Fibroblast of lung (primary cell): ENCODE results near the gene ACOT4. TPM values are rescaled to one million over a fixed set of nuclear protein-coding genes. Genes with fewer than 3 reads are reported as not detected.

Source experiments
- DNase-seq, 2 donors: peaks; one replicate each; pipeline versions ENCODE4 v3.0.0 to v3.0.0-alpha.2; 2010; ENCODE audit warnings: low read depth in 2 of 2
- H2AFZ ChIP-seq: 2 replicates; pipeline ENCODE4 v1.5.1; 2012; ENCODE audit warnings: low read length, control low read depth, inconsistent platforms
- H3K27ac ChIP-seq: 2 replicates; pipeline ENCODE4 v1.5.1; 2011; ENCODE audit warnings: low read length, control low read depth; ENCODE audit not compliant: insufficient read depth
- H3K27me3 ChIP-seq: 2 replicates; pipeline ENCODE4 v1.5.1; 2011; ENCODE audit warnings: mild to moderate bottlenecking, low read length; ENCODE audit not compliant: control insufficient read depth, insufficient read depth
- H3K36me3 ChIP-seq: 2 replicates; pipeline ENCODE4 v1.5.1; 2011; ENCODE audit warnings: low read length; ENCODE audit not compliant: control insufficient read depth, insufficient read depth
- H3K4me1 ChIP-seq: 2 replicates; pipeline ENCODE4 v1.5.1; 2011; ENCODE audit warnings: low read length; ENCODE audit not compliant: control insufficient read depth, insufficient read depth; ENCODE audit errors: extremely low read depth
- H3K4me2 ChIP-seq: 2 replicates; pipeline ENCODE4 v1.5.1; 2011; ENCODE audit warnings: low read length, control low read depth; ENCODE audit not compliant: insufficient read depth; ENCODE audit errors: extremely low read depth
- H3K4me3 ChIP-seq, 4 experiments: fragments of 200-600 bp in 1 of 4; sonication (generic) in 1 of 4; replicated peaks in 1 of 4; 2 replicates each; pipeline ENCODE4 v1.5.1; 2011 to 2016; ENCODE audit warnings: low read length in 4 of 4, low read depth in 3 of 4, mild to moderate bottlenecking in 3 of 4, control low read depth in 2 of 4, inconsistent platforms in 1 of 4, mixed read lengths in 1 of 4; ENCODE audit not compliant: insufficient read depth in 1 of 4; ENCODE audit errors: control extremely low read depth in 1 of 4
- H3K79me2 ChIP-seq: 2 replicates; pipeline ENCODE4 v1.5.1; 2012; ENCODE audit warnings: mild to moderate bottlenecking, low read length, inconsistent platforms; ENCODE audit not compliant: control insufficient read depth, insufficient read depth
- H3K9ac ChIP-seq: 2 replicates; pipeline ENCODE4 v1.5.1; 2011; ENCODE audit warnings: mild to moderate bottlenecking, low read length, control low read depth; ENCODE audit not compliant: insufficient read depth
- H3K9me3 ChIP-seq: 2 replicates; pipeline ENCODE4 v1.5.1; 2012; ENCODE audit warnings: low read depth, low read length; ENCODE audit not compliant: control insufficient read depth, insufficient read depth
- H4K20me1 ChIP-seq: 2 replicates; pipeline ENCODE4 v1.5.1; 2011; ENCODE audit warnings: low read length; ENCODE audit not compliant: control insufficient read depth, insufficient read depth; ENCODE audit errors: extremely low read depth
- EZH2 ChIP-seq: IDR thresholded peaks from 2 replicates; pipeline ENCODE4 v1.5.1; 2012; ENCODE audit warnings: low read length, control low read depth, mild to moderate bottlenecking; ENCODE audit errors: missing control alignments
- polyA plus RNA-seq, 2 donors: library from polyadenylated mRNA; depleted of rRNA in 1 of 2; stranded (reverse) in 1 of 2; unstranded in 1 of 2; fragments of >200 nt; gene quantifications; 2 replicates each; pipeline ENCODE4 v1.2.1, GENCODE V29; 2011 to 2012; ENCODE audit warnings: missing spikeins in 1 of 2
- total RNA-seq: library from RNA; depleted of rRNA; stranded (reverse); fragments of >200 nt; gene quantifications from 2 replicates; pipeline ENCODE4 v1.2.1, GENCODE V29; 2014
- TF ChIP-seq, protein P1 (sequence below), 2 donors: IDR thresholded peaks in 1 of 2; conservative IDR thresholded peaks in 1 of 2; 1 replicate in 1 of 2; 2 replicates in 1 of 2; pipeline ENCODE4 v1.5.1; 2011 to 2012; ENCODE audit warnings: low read length in 2 of 2, control low read depth in 1 of 2, inconsistent platforms in 1 of 2, low read depth in 1 of 2, mild to moderate bottlenecking in 1 of 2

The ACOT4 gene
- total and polyA plus RNA-seq, 2 donors (not counting 1 experiment from before 2014, with no cell fraction given) = 0.17 to 1.7 TPM

DNA sequence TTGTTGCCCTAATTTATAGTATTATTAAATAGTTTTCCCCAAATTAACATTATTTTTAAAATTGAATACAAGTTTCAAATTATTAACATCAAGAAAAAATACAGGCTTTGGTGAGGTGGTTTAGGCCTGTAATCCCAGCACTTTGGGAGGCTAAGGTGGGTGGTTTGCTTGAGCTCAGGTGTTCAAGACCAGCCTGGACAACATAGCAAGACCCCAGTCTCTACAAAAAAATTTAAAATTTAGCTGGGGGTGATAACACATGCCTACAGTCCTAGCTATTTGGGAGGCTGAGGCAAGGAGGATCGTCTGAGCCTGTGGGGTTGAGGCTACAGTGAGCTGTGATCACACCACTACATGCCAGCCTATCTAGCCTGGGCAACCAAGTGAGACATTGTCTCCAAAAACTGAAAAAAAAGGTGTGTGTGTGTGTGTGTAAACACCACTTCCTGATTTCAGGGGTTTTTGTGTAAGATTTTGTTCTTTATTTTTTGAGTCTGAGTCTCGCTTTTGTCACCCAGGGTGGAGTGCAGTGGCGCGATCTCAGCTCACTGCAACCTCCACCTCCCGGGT, 49.2 kb downstream of the ACOT4 start:
- no peak overlapping the region for H3K27ac ChIP-seq
- no peak overlapping the region for H3K4me3 ChIP-seq

DNA sequence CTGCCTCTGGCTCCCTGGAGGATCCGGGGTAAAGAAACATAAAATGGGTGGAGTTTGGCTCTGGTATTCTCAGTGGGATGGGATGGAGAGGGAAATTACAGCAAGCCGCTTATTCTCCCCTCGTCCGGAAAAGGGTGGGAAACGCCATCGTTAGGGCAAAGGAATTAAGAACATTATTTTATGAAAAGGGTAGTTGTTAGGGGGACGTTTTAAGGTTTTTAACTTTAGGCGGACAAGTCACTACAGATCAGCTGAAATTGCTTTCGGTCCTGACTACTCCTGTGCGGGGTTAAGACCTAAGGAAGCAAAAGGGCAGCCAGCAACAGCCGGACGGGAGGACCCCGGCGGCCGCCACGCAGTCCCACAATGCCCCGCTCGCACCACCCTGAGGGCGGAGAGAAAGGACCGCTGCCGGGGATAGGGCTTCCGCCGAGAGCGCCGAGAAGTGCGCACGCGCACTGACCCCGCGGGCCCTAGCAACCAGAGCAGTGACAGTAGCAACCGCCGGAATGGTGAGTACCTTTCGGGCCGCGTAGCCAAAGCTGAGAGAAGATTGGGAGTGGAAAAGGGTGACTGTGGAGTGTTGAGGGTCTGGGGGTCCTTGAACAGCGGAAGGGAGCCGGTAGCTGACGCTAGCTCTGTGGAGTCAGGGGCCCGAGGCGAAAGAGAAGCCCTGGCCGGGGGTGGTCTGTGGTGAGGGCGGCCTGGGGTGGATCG, 53.0 kb downstream of the ACOT4 start, which contains the start of gene DNAL1:
Gene DNAL1, plus strand, starts transcription at position 456 of the 717 bp plus-strand sequence. Its CDS starts 54 bp downstream, at position 510.
- peaks cover 2% of the 10 kb centered on the region for H3K4me1 ChIP-seq
- peak within 1 kb of the TSS; percentile 91 for H3K27ac ChIP-seq
- H3K4me3 ChIP-seq = peak within 1 kb of the TSS; percentile 86 to 97 (median 93)
- H3K36me3 ChIP-seq = no peaks in the 10 kb centered on the region
- peak within 1 kb of the TSS; percentile 82 for H3K9ac ChIP-seq
- no peak for TF ChIP-seq EZH2
- TF ChIP-seq, protein P1, sequence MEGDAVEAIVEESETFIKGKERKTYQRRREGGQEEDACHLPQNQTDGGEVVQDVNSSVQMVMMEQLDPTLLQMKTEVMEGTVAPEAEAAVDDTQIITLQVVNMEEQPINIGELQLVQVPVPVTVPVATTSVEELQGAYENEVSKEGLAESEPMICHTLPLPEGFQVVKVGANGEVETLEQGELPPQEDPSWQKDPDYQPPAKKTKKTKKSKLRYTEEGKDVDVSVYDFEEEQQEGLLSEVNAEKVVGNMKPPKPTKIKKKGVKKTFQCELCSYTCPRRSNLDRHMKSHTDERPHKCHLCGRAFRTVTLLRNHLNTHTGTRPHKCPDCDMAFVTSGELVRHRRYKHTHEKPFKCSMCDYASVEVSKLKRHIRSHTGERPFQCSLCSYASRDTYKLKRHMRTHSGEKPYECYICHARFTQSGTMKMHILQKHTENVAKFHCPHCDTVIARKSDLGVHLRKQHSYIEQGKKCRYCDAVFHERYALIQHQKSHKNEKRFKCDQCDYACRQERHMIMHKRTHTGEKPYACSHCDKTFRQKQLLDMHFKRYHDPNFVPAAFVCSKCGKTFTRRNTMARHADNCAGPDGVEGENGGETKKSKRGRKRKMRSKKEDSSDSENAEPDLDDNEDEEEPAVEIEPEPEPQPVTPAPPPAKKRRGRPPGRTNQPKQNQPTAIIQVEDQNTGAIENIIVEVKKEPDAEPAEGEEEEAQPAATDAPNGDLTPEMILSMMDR (conservative IDR thresholded peaks at IDR 0.05 in 1 of 2, IDR thresholded peaks at IDR 0.05 in 1 of 2; ENCODE audit: low read depth in 1 of 2, low read length in 2 of 2) = no peak
- H4K20me1 ChIP-seq = no peaks in the 10 kb centered on the region
- DNase-seq = peak; percentile 84 to 88
- H3K79me2 ChIP-seq = peaks cover 4% of the 10 kb centered on the region
- H2AFZ ChIP-seq = peak within 1 kb of the TSS; percentile 96
- no peaks in the 10 kb centered on the region for H3K9me3 ChIP-seq
- no peaks in the 10 kb centered on the region for H3K27me3 ChIP-seq
- H3K4me2 ChIP-seq = peak within 1 kb of the TSS; percentile 91

More for the DNA sequence above, 49.2 kb downstream of the ACOT4 start:
- DNase-seq = no peak
- TF ChIP-seq EZH2 = no peak
- TF ChIP-seq, protein P1 (conservative IDR thresholded peaks at IDR 0.05 in 1 of 2, IDR thresholded peaks at IDR 0.05 in 1 of 2; ENCODE audit: low read depth in 1 of 2, low read length in 2 of 2) = no peak
- Histone ChIP-seq H4K20me1 (no peaks in the 10 kb centered on the region), H3K4me1 (peaks cover 4% of the 10 kb centered on the region), H3K4me2 (no peak overlapping the region), H3K36me3 (no peaks in the 10 kb centered on the region), H3K79me2 (peaks cover 4% of the 10 kb centered on the region), H3K9me3 (no peaks in the 10 kb centered on the region), H3K27me3 (no peaks in the 10 kb centered on the region), H3K9ac (no peak overlapping the region), H2AFZ (no peak overlapping the region)

DNA sequence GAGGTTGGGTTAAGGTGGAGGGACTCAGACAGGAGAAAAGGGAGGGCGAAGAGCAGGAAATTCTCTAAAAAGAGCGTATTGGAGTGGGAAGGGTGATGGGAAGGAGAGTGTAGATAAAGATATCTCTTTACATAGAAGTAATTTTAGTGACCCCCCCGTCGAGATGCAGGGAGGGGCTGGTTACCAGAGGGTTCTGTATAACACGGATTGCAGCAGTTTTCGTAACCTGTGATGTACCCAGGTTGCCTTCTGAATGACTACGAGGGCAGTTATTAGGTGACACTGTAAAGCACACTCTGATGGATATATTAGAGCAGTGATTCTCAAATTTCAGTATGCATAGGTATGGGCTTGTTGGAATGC, 53.6 kb downstream of the ACOT4 start:
- H3K27ac ChIP-seq = peak overlapping the region; percentile 91

More for the DNA sequence above, 53.6 kb downstream of the ACOT4 start:
- no peak for DNase-seq
- Histone ChIP-seq H3K27me3 (no peaks in the 10 kb centered on the region), H3K36me3 (no peaks in the 10 kb centered on the region), H2AFZ (peak overlapping the region; percentile 96), H3K79me2 (peaks cover 4% of the 10 kb centered on the region), H3K4me2 (peak overlapping the region; percentile 91), H3K4me3 (peak overlapping the region; percentile 86 to 97 (median 93)), H4K20me1 (no peaks in the 10 kb centered on the region), H3K9me3 (no peaks in the 10 kb centered on the region), H3K9ac (peak overlapping the region; percentile 82), H3K4me1 (peaks cover 2% of the 10 kb centered on the region)
- TF ChIP-seq, protein P1 (conservative IDR thresholded peaks at IDR 0.05 in 1 of 2, IDR thresholded peaks at IDR 0.05 in 1 of 2; ENCODE audit: low read depth in 1 of 2, low read length in 2 of 2) = no peak
- no peak for TF ChIP-seq EZH2
